ENCODE measurements around the gene DDX21. TPM values are rescaled to one million over a fixed set of nuclear protein-coding genes. Genes with fewer than 3 reads are reported as not detected.

The DDX21 gene
- total and polyA plus RNA-seq, 2 of the 13 experiments (the other 11 are each of a cell fraction or from before 2014, with no cell fraction given) = 52.5 to 147 TPM

GRCh38 chr10:68988530-68989316 lies 32.8 kb downstream of the DDX21 start, which contains the start of gene KIFBP (continued):
- TF ChIP-seq ZNF646 (CRISPR knock-in tag; IDR thresholded peaks at IDR 0.05) (0 out of 2 replicates have a peak, but pooled peaks have one; percentile 58), GABPA (IDR thresholded peaks at IDR 0.05; ENCODE audit: low read depth, low read length) (no peak), GABPA (CRISPR knock-in tag; IDR thresholded peaks at IDR 0.05; ENCODE audit: low read depth) (peak; percentile 56; the same call in 1 of the 2 replicates), ZFP36L1 (CRISPR knock-in tag; IDR thresholded peaks at IDR 0.05) (peak; percentile 21; the same call in 1 of the 2 replicates), PPARG (CRISPR knock-in tag; conservative IDR thresholded peaks at IDR 0.05) (0 out of 2 replicates have a peak, but pooled peaks have one; percentile 8), POGZ (CRISPR knock-in tag; IDR thresholded peaks at IDR 0.05) (peak; percentile 74), ZNF263 (CRISPR knock-in tag; IDR thresholded peaks at IDR 0.05) (peak; percentile 29; the same call in 1 of the 2 replicates), ZNF234 (CRISPR knock-in tag; conservative IDR thresholded peaks at IDR 0.05) (no peak), CCDC6 (CRISPR knock-in tag; IDR thresholded peaks at IDR 0.05) (peak; percentile 48; the same call in 1 of the 2 replicates), PCBP1 (IDR thresholded peaks at IDR 0.05; ENCODE audit: borderline replicate concordance, low read depth, low read length) (peak; percentile 50; the same call in 1 of the 2 replicates), ELF1 (CRISPR knock-in tag; IDR thresholded peaks at IDR 0.05) (peak; percentile 69; the same call in 1 of the 2 replicates), SMARCC2 (IDR thresholded peaks at IDR 0.05) (no peak), ZNF124 (CRISPR knock-in tag; IDR thresholded peaks at IDR 0.05) (peak; percentile 85), ZNF710 (CRISPR knock-in tag; IDR thresholded peaks at IDR 0.05; ENCODE audit: borderline replicate concordance) (peak; percentile 90; the same call in 1 of the 2 replicates), BORCS8-MEF2B (CRISPR knock-in tag; IDR thresholded peaks at IDR 0.05) (peak; percentile 71), FOXK1 (CRISPR knock-in tag; IDR thresholded peaks at IDR 0.05; ENCODE audit: borderline replicate concordance, low read depth) (peak; percentile 66; the same call in 1 of the 2 replicates), THAP11 (CRISPR knock-in tag; IDR thresholded peaks at IDR 0.05) (peak; percentile 90), SALL2 (CRISPR knock-in tag; IDR thresholded peaks at IDR 0.05) (0 out of 2 replicates have a peak, but pooled peaks have one; percentile 51), AGO2 (optimal IDR thresholded peaks at IDR 0.05; ENCODE audit: low read depth, low read length) (peak; percentile 71), RBM22 (optimal IDR thresholded peaks at IDR 0.05; ENCODE audit: low read length) (peak; percentile 47)

Data from HepG2 (cell line).